ENCODE results near the gene MID2.
"Not testable (repeated sequence)": the region's sequence is repeated elsewhere in the genome, so short reads cannot be mapped to it uniquely, and the experiment has no call there.

Gene MID2

DNA sequence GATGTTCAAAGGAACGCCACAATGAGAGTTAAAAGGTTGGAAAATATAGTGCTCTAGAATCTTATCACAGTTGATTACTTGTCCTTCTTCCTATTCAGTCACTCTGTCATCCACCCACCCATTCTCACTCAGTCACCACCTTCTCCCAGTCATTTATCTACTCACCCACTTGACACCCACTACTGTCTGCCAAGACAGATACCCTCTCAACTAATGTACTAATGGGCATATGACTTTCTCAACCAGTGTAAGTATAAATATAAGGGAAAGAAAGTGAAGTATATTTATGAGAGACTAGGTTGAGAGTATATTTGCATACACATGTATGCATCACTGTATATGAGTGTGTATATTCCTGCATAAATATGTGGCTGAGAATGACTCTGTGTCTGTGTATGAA lies 20.0 kb downstream of the MID2 start:
- DNase-seq = no peak

GRCh38 chrX:107848591-107848990 lies 22.9 kb downstream of the MID2 start:
- no peak for DNase-seq

GRCh38 chrX:107849747-107850421 lies 24.2 kb downstream of the MID2 start:
- DNase-seq = no peak

GRCh38 chrX:107850422-107850765 lies 24.7 kb downstream of the MID2 start:
- no peak for DNase-seq

DNA sequence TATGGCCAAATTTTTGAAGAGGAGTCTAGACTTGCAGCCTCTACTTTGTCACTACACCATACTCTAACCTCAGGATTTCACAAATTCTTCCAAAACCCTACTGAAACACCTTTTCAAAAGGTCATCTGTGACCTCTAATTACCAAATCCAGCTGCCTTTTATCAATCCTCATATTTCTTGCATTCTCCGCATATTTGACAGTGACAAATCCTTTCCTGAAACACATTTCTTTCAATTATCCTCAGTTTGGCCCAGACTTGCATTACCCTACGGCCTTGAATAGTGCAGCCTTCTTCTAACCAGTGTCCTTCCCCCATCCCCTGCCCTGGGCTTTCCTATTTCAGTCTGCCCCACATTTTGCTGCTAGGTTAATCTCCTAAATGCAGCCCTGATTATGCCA lies 25.5 kb downstream of the MID2 start:
- no peak for DNase-seq

- DNase-seq = not testable (repeated sequence)
Measured at GRCh38 chrX:107851665-107852064, 26.0 kb downstream of the MID2 start.

DNA sequence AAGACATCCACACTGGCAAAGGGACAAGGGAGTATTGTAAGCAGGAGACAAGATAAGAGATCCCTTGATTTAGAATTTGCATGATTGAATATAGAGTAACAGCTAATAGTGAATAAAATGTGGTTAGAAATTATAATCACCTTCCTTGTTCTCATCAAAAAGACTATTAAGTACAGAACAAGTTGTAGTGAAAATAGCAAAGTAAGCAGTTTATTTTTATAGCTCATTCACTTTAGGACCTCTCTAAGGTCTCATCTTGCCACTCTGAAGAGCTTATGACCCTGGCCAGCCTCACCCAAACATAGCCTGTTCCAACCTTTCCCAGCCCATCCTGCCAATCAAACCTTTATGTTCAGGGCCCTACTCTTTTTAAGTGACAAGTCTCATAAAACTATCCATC lies 30.6 kb downstream of the MID2 start:
- no peak for DNase-seq

DNA sequence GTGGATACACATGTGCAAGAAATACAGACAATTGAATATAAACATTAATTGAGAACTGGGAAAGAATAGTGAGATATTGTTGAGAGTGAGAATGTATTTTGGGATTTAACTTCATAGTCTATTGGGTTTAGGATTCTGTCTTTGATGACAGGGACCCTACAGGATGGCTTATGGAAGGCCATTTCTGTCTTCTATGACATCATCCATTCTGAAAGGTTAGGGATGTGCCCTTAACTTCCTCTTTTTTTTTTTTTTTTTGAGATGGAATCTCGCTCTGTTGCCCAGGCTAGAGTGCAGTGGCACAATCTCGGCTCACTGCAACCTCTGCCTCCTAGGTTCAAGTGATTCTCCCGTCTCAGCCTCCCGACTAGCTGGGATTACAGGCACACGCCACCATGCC lies 31.4 kb downstream of the MID2 start:
- not testable (repeated sequence) for DNase-seq

DNA sequence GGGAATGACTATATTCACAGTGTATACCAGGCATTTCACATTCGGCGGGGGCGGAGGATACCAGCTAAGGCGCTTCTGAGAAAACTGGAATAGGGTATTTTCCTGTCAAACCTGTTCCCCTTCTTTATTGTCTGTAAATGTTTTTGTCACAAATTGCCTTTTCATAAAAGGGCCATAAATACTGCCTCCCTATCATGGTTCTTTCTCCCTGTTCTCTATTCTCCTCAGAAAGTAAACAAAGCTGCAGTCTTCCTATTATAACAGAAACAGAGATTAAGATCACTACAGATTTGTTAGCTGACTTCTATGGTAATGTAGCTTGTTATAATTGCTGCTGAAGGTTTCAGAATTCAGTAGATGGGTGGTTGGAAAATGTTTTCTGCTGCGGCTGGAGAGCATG lies 32.2 kb downstream of the MID2 start:
- no peak for DNase-seq

DNA sequence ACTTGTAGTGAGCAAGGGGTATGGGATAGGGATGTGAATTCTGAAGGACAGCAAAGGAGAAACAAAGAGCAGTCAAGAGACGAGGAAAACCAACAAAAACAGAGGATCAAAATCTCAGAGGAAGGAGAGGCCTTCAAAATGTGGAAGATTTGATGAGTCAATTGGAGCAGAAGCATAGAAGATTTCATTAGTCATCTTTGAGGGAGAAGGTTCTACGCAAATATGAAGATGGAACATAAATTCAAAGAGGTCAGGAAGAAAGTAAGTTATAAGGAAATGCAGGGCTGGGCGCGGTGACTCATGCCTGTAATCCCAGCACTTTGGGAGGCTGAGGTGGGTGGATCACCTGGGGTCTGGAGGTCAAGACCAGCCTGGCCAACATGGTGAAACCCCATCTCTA lies 35.4 kb downstream of the MID2 start:
- DNase-seq = no peak

- DNase-seq = no peak
Measured at GRCh38 chrX:107871136-107871535, 45.5 kb downstream of the MID2 start.

- DNase-seq = no peak
Measured at GRCh38 chrX:107878106-107878505, 52.4 kb downstream of the MID2 start.

GRCh38 chrX:107880054-107880610 lies 54.5 kb downstream of the MID2 start:
- no peak for DNase-seq

GRCh38 chrX:107894038-107894437 lies 68.4 kb downstream of the MID2 start:
- peak; percentile 23 to 27 for DNase-seq

DNA sequence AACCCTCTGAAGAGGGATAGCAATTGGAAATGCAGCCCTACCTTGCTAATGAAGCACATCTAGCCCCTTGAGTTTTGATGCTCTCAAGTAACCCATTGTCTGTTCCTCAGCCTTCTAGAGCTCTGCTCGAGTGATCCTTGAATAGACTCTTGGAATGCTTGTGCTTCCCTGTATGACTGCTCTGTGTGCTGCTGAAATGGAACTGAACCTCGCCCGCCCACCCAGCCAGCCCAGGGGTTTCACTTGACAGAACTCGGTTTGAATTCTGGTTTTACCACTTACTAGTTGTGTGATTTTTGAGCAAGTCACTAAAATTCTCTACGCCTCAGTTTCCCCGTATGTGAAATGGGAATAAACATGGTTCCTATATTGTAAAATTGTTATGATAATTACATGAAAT lies 77.1 kb downstream of the MID2 start:
- no peak for DNase-seq

DNA sequence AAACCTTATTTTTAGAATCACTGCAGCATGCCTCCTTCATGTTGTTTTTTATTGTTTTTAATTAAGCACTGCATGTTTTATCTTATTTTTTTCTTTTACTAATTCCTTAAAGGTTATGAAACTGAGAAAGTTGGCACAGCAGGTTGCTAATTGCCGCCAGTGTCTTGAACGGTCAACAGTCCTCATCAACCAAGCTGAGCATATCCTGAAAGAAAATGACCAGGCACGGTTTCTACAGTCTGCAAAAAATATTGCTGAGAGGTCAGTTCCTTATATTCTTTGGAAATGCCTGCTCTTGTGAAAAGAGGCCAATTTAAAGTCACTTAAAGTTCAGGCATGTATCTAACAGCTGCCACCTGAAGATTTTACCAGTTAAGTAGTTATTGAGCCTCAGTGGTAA lies 79.7 kb downstream of the MID2 start:
- DNase-seq = no peak

DNA sequence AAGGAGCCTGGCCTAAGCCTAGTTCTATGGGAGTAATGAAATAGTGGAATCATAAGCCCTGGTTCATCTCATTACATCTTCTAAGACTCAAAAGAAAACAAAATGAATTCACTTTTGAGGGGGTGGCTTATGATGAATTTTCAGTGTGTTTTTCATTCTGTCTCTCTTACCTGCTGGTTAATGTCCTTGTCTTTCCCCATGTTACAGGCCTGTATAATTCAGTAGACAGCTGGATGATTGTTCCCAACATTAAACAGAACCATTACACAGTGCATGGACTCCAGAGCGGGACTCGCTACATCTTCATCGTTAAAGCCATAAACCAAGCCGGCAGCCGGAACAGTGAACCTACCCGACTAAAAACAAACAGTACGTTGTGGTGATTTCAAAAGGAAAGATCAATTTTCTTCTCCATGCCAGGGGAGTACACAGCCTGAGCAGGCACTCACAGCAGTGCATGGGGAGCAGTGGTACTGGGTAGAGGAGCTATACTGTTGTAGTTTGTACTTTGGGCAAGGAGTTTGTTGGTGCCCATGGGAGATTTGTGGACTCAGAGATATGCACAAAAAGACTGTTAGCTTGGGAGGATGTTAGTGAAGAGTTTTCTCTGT lies 98.6 kb downstream of the MID2 start:
- no peak for DNase-seq

- DNase-seq = no peak
Measured at GRCh38 chrX:107934262-107934661, 108.6 kb downstream of the MID2 start.

GRCh38 chrX:107935200-107935599 lies 109.5 kb downstream of the MID2 start:
- DNase-seq = no peak

DNA sequence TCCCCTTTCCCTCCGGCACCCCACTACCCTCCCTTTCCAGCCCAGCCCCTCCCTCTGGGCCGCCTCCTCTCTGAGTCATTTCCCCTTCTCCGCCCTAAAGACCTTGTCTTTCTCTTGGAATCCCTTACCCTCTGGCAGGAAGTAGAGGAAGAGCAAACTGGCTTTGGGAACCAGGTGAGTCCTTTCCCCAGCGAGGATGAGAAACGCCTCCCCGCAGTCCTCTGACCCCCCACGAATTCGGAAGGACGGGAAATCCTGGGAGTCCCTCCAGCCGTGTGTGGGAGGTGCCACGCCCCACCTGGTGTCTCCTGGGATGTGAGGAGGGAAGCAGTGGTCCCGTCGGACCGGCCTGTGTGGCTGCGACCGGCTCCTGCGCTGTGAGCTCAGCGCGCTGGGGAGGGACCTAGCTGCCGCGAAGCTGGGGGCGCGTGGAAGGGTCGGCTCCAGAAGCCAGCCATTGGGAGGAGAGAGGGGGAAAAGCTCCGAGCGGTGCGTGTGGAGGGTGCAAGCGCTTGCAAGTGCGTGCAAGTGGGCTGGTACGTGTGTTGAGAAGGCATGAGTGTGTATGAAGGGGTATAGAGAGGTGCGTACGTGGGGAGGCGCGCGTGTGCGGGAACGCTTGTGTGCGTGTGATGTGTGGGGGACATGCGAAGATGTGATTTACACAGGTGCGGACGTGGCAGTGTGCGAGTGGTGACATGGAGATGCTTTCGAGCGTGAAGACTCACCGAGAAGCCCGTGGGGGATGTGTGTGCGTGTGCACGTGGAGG lies 110.2 kb downstream of the MID2 start:
- no peak for DNase-seq

DNA sequence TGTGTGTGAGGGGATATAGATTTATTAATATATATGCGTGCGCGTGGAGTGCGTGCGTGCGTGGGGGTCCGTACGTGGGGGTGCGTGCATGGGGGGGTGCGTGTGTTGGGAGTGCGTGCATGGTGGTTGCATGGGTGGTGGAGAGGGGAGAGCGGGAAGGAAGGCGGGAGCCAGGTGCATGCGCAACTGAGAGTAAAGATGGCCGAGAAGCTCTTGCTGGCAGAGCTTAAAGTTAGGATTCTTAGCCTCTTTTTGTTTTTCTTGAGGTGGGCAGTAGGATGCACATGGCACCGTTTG lies 110.7 kb downstream of the MID2 start:
- no peak for DNase-seq

DNA sequence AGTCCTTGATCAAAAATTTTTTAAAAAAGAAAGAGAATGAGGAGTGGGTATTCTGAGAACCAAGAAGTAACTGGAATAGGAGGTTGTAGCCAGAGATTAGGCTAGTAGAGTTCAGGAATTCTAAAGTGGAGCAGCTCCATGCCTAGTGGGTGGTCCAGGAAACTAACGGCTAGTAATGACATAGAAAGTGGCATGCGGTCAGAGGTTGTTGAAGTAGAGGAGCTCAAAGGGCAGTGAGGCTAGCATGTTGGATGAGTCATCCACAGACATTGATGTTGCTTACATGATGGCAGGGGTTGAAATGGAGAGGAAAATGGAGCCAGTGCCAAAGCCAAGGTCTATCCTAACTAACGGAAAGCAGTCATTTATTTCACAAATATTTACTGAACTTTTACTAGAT lies 114.4 kb downstream of the MID2 start:
- no peak for DNase-seq

DNA sequence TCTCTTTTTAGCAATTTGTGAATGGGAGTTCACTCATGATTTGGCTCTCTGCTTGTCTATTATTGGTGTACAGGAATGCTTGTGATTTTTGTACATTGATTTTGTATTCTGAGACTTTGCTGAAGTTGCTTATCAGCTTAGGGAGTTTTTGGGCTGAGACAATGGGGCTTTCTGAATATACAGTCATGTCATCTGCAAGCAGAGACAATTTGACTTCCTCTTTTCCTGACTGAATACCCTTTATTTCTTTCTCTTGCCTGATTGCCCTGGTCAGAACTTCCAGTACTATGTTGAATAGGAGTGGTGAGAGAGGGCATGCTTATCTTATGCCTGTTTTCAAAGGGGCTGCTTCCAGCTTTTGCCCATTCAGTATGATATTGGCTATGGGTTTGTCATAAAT lies 129.7 kb downstream of the MID2 start:
- DNase-seq = not testable (repeated sequence)

- no peak for DNase-seq
Measured at GRCh38 chrX:107968623-107969022, 143.0 kb downstream of the MID2 start.

Measured in stimulated activated CD4-positive, alpha-beta T cell treated with anti-CD3 and anti-CD28 coated beads, Interleukin-2, amount 100 ng/mL, for 48 hours (primary cell).